GM21619 (cell line): ENCODE measurements around the gene CHD2.
"Not testable (repeated sequence)": the region's sequence is repeated elsewhere in the genome, so short reads cannot be mapped to it uniquely, and the experiment has no call there.

Experiments
- ATAC-seq: cut with Tn5 transposase; IDR thresholded peaks from one replicate; pipeline ENCODE4 v1.9.1; 2021; ENCODE audit not compliant: unreplicated experiment

The CHD2 gene

DNA sequence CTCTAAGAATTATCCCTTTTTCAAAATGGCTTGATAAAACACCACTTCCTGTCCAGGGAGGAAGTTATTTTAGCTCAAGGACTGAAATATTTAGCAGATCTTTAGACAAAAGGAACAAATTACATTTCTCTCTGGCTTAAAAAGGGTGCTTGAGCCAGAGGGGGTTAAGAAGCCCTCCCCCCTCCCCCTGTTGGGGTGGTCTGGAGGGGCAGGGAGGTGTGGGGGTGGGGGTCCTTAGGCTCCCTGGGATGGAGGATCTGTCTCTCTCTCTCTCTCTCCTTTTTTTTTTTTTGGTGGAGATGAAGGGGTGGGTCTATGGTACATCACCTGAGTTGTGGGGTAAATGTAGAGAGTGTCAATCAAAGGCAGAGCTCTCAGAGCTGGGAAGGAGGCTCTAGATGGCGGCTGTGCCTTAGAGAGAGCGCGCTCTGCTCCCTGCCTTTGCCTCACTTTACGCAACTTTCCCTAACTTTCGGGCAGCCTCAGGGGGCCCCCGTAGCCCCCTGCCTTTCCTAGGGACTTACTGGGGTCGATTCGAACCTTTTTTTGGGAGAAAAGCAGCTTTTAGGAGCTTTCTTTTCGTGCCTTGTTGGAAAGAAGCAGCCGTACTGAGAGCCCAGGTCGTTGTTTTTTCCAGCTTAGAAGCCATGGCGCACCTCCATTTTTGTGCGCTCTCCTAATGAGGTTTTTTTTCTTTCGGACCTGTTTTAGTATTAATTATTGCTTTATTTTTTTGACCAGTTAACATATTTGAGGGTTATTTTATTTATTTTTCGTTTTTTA lies at the start of gene CHD2:
TSS of gene CHD2 (plus strand) at position 377 of the 783 bp plus-strand sequence. CDS start 914 bp downstream, outside the sequence.
- ATAC-seq: peak; percentile 65

DNA sequence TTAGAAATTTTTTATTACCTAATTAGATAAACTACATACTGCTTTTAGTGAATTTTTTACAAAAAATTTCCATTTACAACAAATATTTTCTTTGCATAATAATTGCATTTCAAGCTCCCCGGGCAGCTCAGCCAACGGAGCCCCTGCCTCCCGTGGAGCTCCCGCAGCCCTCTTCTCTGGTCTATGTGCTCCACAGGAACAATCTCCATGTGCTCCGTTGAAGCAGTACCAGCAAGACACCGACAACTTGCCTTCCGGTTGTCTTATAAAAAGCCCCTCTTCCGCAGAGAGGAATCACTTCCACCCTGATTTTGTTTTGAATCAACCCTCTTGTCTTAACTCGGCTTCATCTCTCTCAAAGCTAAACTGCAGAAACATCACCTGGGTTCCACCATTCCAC lies 46.9 kb upstream of the CHD2 start:
- no peak for ATAC-seq

DNA sequence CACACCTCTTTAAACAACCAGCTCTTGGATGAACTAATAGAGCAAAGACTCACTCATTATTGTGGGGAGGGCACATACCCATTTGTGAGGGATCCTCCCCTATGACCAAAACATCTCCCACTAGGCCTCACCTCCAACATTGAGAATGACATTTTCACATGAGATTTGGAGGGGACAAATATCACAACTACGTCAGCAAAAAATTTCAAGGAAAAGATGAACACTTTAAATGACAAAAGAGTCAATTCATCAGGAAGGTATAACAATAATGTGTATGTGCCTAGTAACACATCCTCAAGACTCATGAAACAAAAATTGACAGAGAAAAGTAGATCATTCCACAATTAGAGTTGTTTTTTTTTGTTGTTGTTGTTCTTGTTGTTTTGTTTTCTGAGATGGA lies 38.4 kb upstream of the CHD2 start:
- no peak for ATAC-seq

DNA sequence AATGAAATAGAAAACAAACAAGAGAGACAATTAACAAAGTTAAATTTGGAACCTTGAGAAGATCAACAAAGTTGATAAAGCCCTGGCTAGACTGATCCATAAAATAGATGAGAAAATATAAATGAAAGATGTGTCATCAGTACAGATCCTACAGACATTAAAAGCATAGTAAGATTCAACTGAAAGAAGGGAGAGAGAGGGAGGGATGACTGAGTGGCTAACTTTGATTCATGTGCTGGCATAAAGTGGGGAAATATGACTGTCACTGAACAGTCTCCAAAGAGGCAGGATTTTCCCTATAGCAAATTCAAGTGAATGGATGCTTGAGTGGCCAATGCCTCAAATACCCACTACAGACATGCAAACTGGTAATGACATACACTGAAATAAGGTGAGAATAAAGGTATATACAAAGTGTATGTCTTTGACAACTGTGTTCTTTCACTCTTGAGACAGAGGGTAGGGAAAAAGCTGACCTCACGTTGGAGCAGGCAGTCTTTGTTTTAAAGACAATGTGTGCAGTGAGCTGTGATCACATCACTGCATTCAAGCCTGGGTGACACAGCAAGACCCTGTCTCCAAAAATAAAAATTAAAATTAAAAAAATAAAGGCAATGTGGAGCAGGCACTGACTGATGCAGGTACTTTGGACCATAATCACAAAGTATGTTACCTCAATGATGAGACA lies 35.9 kb upstream of the CHD2 start:
- ATAC-seq: no peak

DNA sequence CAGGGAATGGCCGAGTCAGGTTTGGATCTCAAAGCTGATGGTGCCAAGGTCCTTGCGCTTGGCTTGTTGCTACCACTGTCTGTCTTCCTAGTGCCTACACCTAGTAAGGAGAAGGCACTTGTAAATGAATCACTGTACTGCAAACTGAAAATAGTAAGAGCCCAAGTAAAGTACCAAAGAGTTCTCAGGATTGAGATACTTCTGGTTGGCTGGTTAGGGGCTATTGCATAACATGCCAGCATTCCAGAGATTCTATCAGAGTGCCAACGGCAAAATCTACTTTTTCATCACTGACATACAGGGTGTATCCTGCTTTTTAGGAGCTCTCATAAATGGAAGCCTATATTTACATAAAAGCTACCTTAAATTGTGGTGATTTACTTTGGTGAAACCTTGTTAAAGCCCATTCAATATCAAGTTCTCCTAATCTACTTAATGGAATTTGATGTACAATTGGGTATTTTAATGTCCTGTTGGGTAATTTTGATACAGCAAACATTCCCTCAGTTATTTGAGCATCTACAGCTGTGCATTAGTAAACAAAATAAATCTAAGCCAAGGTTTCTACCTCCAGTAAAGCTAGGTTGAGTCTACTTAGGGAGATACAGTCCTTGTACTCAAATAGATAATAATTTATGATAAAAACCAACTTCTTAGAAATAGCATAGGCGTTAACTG lies 30.7 kb upstream of the CHD2 start:
- ATAC-seq: no peak

DNA sequence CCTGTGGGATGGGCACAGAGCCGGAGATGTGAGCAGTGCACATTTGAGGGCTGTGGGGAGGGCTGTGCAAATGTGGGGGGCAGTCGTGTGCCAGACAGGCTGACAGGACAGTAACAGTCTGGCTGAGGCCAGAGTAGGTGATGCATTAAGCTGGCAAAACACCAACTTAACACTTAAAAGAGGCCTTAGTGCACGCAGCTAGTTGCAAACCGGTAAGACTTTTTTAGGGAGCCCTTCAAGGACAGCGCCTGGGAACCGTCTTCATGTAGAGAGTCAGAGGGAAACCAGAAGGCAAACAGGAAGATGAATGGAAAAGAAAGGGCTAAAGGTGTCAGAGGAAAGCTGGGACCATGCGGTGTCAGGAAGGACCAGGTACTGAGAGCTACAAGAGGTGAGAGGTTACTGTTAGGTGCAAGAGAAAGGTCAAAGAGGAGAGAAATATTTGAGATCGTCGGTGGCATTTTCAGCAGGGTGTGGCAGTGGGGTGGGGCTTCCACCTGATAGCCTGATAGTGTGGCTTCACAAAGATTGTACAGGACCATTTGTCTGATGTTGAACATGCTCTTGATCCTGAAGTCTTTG lies 30.0 kb upstream of the CHD2 start:
- ATAC-seq: no peak

DNA sequence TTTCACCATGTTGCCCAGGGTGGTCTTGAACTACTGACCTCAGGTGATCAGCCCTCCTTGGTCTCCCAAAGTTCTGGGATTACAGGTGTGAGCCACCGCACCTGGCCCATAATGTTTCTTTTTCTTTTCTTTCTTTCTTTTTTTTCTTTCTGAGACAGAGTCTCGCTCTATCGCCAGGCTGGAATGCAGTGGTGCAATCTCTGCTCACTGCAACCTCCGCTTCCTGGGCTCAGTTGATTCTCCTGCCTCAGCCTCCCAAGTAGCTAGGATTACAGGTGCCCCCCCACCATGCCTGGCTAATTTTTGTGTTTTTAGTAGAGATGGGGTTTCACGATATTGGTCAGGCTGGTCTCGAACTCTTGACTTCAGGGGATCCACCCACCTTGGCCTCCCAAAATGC lies 27.2 kb upstream of the CHD2 start:
- ATAC-seq: not testable (repeated sequence)

DNA sequence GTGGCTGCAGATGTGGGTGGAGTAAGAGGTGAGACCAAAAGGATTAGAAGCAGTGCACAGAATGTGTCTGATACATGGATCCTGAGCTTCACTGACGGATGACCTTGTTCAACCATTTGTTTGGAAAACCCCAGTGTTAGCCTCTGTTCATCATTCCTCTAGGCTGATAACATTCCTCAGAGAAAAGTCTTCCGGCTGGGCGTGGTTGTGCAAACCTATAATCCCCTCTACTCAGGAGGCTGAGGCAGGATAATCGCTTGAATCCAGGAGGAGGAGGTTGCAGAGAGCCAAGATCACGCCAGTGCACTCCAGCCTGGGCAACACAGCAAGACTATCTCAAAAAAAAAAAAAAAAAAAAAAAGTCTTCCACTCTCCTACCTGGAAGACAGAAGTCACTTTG lies 23.1 kb upstream of the CHD2 start:
- ATAC-seq: no peak

DNA sequence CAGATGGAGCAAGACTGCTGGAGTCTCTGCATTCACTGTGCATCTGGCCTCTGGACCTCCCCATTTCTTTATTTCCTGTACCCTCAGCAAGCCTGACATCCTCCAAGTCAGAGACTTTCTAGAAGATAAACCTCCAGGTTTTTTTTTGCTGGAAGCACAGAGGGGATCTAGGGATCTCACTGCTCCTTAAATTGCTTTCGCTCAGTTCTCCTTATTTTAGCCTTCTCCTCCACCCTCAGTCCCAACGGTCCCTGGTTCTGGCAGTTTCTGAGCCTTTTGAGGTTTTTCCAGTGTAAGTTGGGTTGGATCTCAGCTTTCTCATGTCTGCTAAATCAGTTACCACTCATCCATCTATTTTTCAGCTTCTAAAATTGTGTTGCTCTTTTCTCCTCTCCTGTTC lies 22.7 kb upstream of the CHD2 start:
- no peak for ATAC-seq

DNA sequence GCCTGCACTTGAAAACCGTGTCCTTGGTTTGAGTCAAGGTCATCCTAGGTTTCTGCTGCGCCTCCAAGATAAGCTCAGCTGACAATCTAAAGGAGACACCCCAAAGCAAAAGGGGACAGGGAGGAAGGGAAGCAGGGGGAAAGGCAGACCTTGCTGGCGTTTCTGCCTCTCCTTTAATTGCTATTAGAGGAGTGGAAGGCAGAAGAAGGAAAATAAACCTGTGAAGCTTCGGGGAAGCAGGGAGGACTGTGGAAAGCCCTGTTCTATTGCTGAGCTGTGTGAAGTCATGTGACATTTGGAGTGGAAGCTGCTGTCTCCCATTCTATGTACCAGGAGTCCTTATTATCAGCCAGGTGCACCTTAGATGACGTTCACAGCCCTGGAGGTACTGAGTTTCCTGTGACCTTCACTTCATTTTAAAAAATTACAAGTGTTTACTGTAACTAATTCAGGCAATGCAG lies 21.5 kb upstream of the CHD2 start:
- no peak for ATAC-seq

DNA sequence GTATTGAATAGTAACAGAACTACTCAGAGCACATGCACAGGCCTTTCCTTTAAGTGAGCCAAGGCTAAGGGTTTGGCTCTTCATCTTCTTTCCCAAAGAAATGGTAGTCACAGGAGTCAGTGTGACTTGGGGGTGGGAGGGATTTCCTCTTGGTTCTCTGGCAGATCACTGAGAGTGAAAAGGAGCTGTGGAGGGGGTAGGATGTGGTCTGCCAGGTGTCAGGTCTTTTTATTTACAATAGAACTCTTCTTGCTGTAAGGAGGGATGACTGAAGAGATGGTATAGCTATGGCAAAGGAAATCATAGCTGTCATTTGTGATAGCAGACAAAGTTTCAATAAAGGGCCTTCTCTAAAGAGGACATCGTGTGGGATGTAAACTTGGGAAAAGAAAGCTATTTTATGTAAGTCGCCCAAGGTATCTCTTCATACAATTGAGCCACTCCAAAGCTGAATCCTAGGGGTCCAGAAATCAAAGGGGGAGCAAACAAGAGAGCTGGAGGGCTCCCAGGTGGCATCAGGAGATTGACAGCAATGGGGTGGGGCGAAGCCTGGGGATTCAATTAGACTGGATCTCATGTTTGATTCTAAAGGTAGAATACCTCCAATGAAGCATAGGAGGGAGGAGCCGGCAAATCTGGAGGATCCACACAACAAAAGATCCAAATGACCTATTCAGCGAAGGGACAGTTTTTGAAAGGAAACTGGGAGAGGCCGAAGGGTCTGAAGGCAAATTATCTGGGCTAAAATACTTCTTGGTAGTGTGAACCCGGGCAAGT lies 20.0 kb upstream of the CHD2 start:
- no peak for ATAC-seq

DNA sequence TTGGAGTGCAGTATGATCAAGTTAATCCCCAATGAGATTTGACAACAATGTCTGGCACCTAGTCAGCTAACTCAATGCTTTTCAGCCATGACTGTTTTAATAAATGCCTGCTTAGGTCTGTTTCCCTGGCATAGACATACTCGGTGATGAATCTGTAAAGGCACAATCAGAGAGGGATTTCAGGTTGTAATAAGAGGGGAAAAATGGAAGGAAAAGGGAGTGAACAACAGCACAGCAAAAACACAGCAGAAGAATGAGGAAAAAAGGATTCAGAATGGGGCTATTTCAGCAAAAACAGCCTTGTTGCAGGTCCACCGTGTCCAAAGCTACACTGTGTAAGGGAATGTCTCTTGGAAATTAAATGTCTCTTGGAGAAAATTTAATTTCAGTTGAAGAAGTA lies 19.3 kb upstream of the CHD2 start:
- ATAC-seq: no peak

DNA sequence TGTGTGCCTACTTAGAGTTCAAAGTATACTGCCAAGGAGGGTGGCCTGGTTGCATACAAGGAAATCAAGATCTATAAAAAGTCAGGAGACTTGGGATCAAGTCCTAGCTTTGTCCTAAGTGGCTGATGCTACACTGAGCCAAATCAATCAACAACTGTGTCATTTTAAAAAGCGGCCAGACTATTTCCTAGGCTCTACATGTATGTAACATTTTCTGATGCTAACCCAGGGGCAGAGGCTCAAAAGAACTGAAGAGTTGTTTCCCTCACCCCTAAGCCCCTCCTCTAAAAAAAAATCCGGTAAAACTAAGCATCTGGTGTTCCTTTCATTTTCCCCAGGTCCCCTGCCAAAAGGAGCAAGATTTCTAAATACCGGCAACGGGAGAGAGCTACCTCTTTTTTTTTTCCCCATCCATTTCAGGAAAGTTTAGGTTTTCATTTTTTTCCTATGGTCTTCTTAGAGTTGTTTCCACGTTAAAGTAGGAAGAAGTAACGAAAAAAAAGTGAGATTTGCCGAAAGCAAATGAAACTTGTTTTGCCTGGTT lies 18.8 kb upstream of the CHD2 start:
- ATAC-seq: no peak

DNA sequence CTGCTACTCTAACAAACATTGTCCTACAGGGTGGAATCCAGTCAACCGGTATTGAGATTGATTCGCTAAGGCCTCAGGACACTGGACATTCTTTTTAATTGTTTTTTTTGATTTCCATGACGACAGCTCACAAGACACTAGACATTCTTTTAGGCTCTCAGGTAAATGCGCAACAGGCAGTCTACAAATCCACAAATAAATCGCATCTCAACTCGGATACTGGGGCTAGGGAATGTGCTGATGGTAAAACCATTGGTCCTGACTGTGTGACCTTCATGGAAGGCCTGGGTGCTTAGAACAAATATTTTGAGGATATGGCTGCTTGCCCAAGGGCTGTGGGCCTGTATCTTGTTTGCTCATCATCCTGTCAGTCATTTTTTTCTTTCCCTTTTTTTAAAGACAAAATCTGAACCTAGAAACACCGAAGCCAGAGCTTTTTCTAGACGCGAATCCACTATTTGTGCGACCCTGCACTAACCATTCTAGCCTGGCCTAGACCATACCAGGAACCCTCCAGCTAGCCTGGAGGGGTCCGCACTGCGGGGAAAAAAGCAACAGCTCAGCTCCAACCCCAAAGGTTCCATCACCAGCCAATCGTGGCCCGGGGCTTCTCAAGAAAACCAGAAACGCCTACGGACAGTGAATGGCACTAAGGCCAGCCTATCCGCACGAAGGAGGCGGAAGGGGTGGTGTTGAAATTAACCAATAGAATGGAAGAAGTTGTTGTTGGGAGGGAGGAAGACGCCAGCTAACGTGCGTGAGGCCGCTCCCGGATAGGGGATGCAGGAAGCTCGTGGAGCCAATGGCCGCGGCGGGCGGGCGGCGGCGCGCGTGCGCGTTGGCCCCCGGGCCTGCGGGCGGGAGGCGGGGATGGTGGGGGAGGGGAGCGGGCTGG lies 18.1 kb upstream of the CHD2 start:
- ATAC-seq: peak; percentile 93

DNA sequence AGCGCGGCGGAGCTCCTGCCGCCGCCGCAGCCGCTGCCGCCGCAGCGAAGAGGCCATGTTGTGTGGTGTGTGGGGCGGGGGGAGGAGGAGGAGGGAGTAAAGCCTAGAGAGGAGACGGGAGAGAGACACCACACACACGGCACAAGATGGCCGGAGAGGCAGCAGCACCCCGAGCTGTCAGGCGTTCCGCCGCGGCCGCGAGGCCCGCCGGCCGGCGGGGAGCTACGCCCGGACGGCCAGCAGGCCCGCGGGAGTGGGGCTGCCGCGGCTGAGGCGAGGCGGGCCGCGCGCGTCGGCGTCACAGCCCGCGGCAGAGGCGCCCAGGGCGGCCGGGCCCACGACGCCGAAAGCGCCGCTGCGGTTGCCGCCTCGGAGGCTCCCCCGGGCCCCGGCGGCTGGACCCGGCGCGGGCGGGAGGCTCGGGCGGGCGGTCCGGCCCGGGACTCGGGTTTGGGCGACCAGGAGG lies 17.4 kb upstream of the CHD2 start:
- peak; percentile 51 for ATAC-seq

DNA sequence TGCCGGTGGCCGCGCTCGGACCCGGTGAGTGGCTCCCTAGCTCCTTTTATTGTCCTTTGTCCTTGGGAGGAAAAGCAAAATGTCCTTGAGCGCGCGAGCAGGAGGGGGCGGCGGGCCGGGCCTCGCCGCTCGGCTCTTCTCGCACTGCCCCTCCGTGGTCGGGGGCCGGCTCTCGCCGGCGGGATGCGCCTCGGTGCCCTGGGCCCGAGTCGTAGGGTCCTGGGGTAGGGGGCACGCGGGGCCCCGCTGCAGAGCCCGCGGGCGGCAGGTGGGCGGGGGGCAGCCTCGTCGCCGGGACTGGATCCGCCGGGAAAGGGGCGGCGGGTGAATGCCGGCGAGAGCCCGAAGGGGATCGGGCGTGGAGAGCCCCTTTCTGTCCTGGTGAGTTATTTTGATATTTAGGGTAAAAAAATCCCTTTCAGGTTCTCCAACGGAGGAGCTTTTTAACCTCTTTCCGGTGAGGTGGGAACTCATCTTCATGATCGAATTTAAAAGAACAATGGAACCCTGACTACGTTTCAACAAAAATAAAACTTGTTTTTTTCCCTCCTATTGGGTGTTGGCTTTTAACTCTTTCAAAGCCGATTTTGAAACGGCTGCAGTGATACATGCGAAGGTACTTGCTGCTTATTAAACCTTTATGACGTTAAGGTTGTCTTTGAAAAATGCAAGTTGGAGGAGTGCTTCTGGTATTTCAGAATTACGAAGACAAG lies 16.8 kb upstream of the CHD2 start:
- no peak for ATAC-seq

DNA sequence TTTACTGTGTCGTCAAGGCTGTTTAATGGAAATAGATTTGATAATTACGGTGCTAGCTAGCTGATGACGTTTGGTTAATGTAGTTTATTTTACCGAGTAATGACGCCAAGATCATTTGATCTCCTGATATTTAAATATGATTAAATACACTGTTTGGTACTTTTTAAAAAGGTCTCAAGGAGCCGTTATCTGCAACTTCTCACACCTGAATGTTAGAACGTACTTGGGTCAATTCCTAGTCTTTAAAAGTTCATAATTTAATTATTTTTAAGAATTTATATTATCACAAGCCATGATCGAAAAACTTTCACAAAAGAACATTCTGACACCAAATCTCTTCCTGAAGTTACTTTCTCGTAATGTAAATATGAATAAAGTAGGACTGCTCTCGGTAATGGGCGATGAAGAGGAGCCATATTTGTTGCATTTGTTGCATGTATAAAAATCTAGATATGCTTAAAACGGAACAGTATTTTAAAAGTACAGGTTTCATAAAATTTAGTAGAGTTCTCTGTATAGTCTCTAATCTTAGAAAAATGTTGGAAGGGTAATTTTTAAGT lies 16.2 kb upstream of the CHD2 start:
- ATAC-seq: no peak

DNA sequence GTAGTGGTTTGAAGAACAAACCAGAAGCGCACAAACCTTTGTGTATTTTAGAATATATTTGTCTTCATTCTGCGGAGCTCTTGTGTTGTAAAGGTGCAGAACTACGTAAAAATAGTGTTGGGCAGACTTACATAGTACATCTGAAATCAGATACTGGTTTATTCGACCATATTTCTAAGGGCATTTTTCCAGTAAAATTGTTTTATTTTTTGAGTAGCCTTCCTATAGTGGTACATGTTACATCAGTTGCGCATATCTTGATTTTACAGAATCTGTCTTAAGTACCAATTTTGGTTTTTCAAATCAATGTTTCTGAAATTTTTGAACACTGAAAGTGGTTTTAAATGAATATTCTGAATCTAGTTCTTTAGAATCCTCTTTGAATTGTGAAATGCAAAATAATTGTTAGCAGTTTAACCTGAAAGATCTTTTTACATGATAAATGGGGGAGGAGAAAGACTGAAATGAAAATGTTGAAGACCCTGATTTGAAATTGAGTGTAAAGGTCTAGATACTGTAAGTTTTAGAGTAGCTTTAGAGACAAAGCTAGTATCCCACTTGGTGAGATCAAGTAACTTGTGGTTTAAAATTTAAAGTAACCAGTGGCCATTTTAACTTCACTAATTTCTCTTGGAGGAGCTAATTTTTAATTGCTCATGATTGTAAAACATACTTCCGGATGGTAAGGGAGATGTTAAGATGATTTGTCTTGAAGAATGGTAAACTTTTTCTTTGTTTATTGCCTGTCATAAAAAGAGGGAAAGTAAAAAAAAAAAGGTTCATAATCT lies 15.5 kb upstream of the CHD2 start:
- no peak for ATAC-seq
